Neutrophil (primary cell): ENCODE data around the gene FOXC2.

ENCODE experiments used
- H3K27ac ChIP-seq: fragments of 200-600 bp; sonication (generic); 2 replicates; pipeline ENCODE4 v1.5.1; 2016; ENCODE audit warnings: mild to moderate bottlenecking, moderate library complexity
- H3K27me3 ChIP-seq: fragments of 200-600 bp; sonication (generic); 2 replicates; pipeline ENCODE4 v1.6.0; 2016; ENCODE audit warnings: mild to moderate bottlenecking
- H3K36me3 ChIP-seq: fragments of 200-600 bp; sonication (generic); 2 replicates; pipeline ENCODE4 v1.5.1; 2017
- H3K4me1 ChIP-seq, 2 experiments: fragments of 200-600 bp in 1 of 2; sonication (generic) in 1 of 2; 1 replicate in 1 of 2; 2 replicates in 1 of 2; pipeline versions ENCODE4 v1.5.1 to v1.6.1; 2013 to 2016; ENCODE audit warnings: low read depth in 1 of 2, low read length in 1 of 2, mild to moderate bottlenecking in 1 of 2, moderate library complexity in 1 of 2; ENCODE audit not compliant: control insufficient read depth in 1 of 2, insufficient read depth in 1 of 2
- H3K4me3 ChIP-seq, 2 experiments: fragments of 200-600 bp in 1 of 2; sonication (generic) in 1 of 2; 1 replicate in 1 of 2; 2 replicates in 1 of 2; pipeline ENCODE4 v1.5.1; 2013 to 2016; ENCODE audit warnings: low read depth in 1 of 2, low read length in 1 of 2, mild to moderate bottlenecking in 1 of 2, moderate library complexity in 1 of 2
- H3K9me3 ChIP-seq: fragments of 200-600 bp; sonication (generic); 2 replicates; pipeline ENCODE4 v1.5.1; 2016
- CTCF ChIP-seq: fragments of 200-600 bp; sonication (generic); IDR thresholded peaks from 2 replicates; pipeline ENCODE4 v1.5.1; 2016; ENCODE audit warnings: antibody characterized with exemption

FOXC2 gene

GRCh38 chr16:86580063-86580790 is 13.6 kb downstream of the FOXC2 start:
- no peaks in the 10 kb centered on the region for H3K36me3 ChIP-seq
- H3K4me1 ChIP-seq, result peaks cover 10 to 12% of the 10 kb centered on the region in 2 experiments
- no peak for TF ChIP-seq CTCF
- H3K27me3 ChIP-seq, result peaks cover 96% of the 10 kb centered on the region
- H3K9me3 ChIP-seq, result no peaks in the 10 kb centered on the region
- no peak overlapping the region for H3K27ac ChIP-seq
- no peak overlapping the region for H3K4me3 ChIP-seq

- no peak overlapping the region for H3K4me3 ChIP-seq
Measured at GRCh38 chr16:86580791-86581170, 14.2 kb downstream of the FOXC2 start.

GRCh38 chr16:86581458-86581857 is 14.8 kb downstream of the FOXC2 start:
- H3K27me3 ChIP-seq, result peaks cover 94% of the 10 kb centered on the region
- no peak overlapping the region for H3K27ac ChIP-seq
- no peak overlapping the region for H3K4me3 ChIP-seq

More at GRCh38 chr16:86580791-86581170, 14.2 kb downstream of the FOXC2 start:
- peaks cover 9% of the 10 kb centered on the region in 2 experiments for H3K4me1 ChIP-seq
- peaks cover 96% of the 10 kb centered on the region for H3K27me3 ChIP-seq
- no peak overlapping the region for H3K27ac ChIP-seq
- TF ChIP-seq CTCF, result no peak
- H3K9me3 ChIP-seq, result no peaks in the 10 kb centered on the region
- no peaks in the 10 kb centered on the region for H3K36me3 ChIP-seq

GRCh38 chr16:86584071-86584685 is 17.5 kb downstream of the FOXC2 start:
- no peak overlapping the region for H3K27ac ChIP-seq
- peaks cover 76% of the 10 kb centered on the region for H3K27me3 ChIP-seq
- no peak for TF ChIP-seq CTCF
- H3K36me3 ChIP-seq, result no peaks in the 10 kb centered on the region
- H3K4me1 ChIP-seq, result no peaks in the 10 kb centered on the region
- H3K9me3 ChIP-seq, result no peaks in the 10 kb centered on the region
- no peak overlapping the region for H3K4me3 ChIP-seq

More at GRCh38 chr16:86581458-86581857, 14.8 kb downstream of the FOXC2 start:
- Histone ChIP-seq H3K9me3 (no peaks in the 10 kb centered on the region), H3K36me3 (no peaks in the 10 kb centered on the region), H3K4me1 (peaks cover 3 to 4% of the 10 kb centered on the region in 2 experiments)
- no peak for TF ChIP-seq CTCF

GRCh38 chr16:86584726-86585721 is 18.4 kb downstream of the FOXC2 start:
- H3K4me3 ChIP-seq, result no peak overlapping the region
- no peak for TF ChIP-seq CTCF
- no peak overlapping the region for H3K27ac ChIP-seq
- peaks cover 76% of the 10 kb centered on the region for H3K27me3 ChIP-seq
- H3K4me1 ChIP-seq, result no peaks in the 10 kb centered on the region
- no peaks in the 10 kb centered on the region for H3K9me3 ChIP-seq
- H3K36me3 ChIP-seq, result no peaks in the 10 kb centered on the region
